COLO668 (cell line): ENCODE results near the gene SRGAP2B.
"Not testable (repeated sequence)": the region's sequence is repeated elsewhere in the genome, so short reads cannot be mapped to it uniquely, and the experiment has no call there.

ENCODE experiments used
- DNase-seq: peaks from one replicate; lab custom pipeline; 2025; ENCODE audit not compliant: unreplicated experiment; lab: John Stamatoyannopoulos, UW

The SRGAP2B gene

DNA sequence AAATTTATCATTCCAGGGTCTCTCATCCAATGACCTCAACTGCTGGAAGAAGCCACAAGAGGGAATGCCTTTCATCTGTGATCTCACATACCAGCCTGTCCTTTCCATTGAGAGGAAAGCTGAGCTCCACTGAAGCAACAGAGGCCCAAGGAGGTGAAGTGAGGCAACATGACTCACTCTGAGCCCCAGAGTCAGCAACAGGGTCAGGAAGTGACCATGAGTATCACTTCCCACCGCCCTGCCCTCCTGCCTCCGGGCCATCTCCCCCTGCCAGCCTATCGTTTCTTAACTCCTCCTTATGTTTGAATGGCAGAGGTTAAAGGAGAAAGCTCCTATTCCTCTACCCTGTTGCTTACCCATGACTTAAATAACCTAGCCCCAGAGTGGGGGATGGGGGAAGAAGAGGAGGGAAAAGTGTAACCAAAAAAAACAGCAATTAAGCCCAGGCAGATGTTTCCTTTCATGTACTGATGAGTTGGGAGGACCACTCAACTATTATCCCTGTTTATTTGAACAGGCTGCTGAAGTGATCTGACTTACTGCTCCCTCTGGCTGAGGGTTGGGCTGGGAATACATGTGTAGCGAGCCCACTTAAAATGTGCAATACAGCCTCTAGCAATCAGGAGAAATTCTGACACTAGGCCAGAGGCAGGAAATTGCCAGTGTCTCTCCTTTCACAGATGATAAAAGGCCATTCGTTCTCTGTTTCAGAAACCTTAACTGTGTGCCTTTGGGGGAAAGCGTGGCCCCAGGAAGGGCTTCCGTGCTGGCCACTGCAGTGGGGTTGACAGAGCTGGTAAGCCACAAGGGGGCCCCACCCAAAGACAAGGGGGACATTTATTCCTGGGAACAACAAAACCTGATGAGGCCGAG lies 177.7 kb downstream of the SRGAP2B start:
- not testable (repeated sequence) for DNase-seq

- DNase-seq = not testable (repeated sequence)
Measured at GRCh38 chr1:144913977-144914734, 181.0 kb downstream of the SRGAP2B start.

- DNase-seq = not testable (repeated sequence)
Measured at GRCh38 chr1:144913458-144913857, 181.7 kb downstream of the SRGAP2B start.

GRCh38 chr1:144910729-144911128 lies 184.4 kb downstream of the SRGAP2B start:
- DNase-seq = not testable (repeated sequence)

GRCh38 chr1:144900841-144901240 lies 194.3 kb downstream of the SRGAP2B start:
- not testable (repeated sequence) for DNase-seq

DNA sequence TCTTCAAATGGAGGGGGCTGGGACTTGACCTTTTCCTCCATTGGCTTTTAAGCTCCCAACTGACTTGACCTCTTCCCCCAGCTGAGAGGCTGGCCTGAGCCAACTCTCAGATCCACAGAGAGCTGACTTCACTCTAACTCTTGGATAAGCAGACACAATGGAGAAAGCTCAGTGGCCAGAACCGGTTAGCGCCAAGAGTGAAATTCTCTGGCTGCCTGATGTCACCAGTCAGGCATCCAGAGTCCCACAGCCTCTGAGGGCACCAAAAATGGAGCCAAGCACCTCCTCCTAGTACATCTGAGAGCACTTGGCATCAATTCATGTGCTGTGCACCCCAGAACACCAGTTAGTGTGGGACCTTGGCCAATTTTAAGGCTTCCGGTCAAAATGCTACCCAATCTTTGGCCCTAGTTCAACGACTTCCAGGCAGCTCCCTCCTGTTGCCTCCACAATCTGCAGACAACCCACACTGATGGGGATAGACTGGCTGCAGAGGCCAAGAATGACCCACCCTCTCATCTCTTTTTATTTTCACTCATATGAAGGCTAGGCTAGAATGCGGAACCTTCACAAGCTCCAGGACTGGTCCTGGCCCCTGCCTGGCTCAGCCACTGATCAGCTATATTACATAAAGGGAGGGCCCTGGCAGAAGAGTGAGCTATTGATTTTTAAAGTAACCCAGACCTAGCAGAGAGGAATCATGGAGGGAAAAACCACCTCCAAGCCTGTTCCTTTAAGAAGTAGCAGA lies 200.5 kb downstream of the SRGAP2B start:
- not testable (repeated sequence) for DNase-seq

DNA sequence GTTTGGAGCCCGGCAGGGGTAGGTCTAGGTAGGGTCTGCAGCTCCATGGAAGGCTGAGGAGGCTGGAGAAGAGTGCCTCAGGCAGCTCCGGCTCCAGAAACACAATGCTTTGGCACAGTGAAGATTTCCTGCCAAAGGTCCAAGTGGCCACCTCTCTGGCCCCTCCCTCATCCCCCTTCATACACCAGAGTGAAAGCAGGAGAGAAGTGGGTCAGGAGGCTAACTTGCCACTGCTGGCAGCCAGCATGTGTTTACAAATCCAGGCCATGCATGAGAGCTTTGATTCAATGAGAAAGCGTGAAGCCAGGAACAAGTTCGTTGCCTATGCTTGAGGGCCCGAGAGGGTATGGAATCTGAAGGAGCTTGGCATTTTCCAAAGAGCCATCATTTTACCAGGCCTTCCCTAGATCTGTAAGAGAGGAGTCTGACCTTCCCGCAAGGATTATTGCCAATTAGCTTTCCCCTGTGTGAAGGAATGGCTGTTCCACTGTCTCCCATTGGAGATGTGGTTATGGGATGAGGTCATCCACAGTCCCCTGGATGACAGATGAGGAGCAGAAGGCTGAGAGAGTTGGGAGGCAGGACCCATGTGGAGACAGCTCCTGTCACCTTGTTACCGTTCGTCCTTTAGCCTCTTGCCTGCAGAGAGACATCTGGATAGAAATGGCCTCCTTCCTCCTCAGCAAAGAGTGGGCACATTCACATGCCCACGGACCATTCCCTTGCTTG lies 201.3 kb downstream of the SRGAP2B start:
- not testable (repeated sequence) for DNase-seq

DNA sequence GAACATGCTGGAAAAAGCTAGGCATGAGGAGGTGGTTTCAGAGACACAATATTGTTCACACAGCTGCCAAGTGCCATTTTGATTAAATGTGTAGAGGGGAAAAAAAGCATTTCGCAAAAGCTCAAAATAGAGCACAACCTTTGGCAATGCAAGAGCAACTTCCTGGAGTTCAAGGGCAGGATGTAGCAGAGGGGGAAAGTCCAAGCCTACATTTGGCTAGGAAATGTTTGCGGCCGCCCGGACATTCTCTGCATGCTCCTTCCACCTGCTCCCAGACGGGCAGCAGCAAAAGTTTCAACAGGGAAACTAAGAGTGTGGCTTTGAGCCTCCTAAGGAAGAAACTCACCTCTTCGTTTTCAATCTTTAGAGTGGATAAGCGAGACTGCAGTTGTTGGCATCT lies 202.1 kb downstream of the SRGAP2B start:
- DNase-seq = not testable (repeated sequence)

- not testable (repeated sequence) for DNase-seq
Measured at GRCh38 chr1:144889450-144890115, 205.5 kb downstream of the SRGAP2B start.

DNA sequence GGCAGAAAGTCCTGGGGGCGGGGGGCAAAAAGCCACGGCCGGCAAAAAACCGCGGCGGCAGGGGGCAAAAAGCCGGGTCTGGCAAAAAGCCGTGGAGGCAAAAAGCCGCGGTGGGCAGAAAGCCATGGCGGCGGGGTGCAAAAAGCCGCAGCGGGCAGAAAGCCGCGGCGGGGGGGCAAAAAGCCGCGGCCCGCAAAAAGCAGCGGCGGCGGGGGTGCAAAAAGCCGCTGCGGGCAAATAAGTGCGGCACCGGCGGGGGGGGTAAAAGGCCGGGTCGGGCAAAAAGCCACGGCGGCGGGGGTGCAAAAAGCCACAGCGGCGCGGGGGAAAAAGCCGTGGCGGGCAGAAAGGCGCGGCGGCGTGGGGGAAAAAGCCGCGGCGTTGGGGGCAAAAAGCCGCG lies 212.1 kb downstream of the SRGAP2B start:
- not testable (repeated sequence) for DNase-seq

- not testable (repeated sequence) for DNase-seq
Measured at GRCh38 chr1:144882343-144882742, 212.8 kb downstream of the SRGAP2B start.

- not testable (repeated sequence) for DNase-seq
Measured at GRCh38 chr1:144858607-144859006, 236.5 kb downstream of the SRGAP2B start.
